GM20431 (cell line): ENCODE measurements around the gene NETO1.

Experiments
- in situ Hi-C: fragments of 300-500 bp; cut with MseI, MboI; formaldehyde crosslinking; loops from one replicate; pipeline ENCODE4 v1.15.0; 2020; ENCODE audit warnings: low sequenced_read_pairs; ENCODE audit not compliant: unreplicated experiment

NETO1 gene, protein sequence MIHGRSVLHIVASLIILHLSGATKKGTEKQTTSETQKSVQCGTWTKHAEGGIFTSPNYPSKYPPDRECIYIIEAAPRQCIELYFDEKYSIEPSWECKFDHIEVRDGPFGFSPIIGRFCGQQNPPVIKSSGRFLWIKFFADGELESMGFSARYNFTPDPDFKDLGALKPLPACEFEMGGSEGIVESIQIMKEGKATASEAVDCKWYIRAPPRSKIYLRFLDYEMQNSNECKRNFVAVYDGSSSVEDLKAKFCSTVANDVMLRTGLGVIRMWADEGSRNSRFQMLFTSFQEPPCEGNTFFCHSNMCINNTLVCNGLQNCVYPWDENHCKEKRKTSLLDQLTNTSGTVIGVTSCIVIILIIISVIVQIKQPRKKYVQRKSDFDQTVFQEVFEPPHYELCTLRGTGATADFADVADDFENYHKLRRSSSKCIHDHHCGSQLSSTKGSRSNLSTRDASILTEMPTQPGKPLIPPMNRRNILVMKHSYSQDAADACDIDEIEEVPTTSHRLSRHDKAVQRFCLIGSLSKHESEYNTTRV

DNA sequence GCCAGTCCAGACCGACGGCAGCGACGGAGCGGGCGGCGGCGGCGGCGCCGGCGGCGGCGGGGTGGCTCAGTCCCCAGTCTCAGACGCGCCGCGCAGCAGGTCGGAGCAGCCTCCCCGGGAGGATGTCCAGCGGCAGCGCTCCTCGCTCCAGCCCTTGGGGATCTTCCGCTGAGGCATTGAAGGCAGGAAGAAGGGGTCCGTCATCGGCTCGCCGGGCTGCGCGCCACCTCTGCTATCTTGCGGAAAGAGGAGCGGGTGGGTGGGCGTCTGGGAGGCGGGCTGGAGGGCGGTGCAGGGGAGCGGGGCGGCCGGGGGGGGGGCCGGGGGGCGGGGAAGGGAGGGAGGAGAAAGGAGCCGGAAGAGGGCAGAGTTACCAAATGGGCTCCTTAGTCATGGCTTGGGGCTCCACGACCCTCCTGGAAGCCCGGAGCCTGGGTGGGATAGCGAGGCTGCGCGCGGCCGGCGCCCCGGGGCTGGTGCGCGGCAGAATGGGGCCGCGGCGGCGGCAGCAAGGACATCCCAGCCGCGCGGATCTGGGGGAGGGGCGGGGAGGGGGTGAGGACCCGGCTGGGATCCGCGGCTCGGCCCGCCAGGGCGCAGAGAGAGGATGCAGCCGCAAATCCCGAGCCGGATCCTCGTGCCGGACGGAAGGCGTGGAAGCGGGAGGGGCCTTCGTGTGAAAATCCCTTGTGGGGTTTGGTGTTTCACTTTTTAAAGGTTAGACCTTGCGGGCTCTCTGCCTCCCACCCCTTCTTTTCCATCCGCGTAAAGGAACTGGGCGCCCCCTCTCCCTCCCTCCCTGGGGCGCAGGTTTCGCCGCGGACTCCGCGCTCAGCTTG lies at the start of gene NETO1:
TSS of gene NETO1 (minus strand) at position 242 of the 839 bp plus-strand sequence. CDS start 696 bp downstream, outside the sequence.
- in situ Hi-C loops: no loop called here

DNA sequence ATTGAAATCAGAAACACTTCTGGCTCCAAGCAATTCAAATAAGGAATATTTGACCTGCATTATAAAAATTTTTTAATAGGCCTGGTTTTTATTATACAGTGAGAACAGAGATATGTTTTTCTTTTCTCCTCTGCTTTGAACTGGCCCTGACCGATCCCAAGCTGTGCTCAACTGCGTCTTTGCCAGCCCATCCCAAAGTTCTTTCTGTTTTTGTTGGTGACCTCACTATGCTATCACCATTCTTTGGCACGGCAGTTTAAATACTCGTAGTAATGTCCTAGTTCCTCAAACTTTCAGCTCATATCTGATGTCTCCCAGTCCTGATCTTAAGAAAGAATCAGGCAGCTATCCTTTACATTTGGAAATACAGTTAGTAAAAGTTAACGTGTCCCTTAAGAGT lies 42.3 kb upstream of the NETO1 start:
- in situ Hi-C loops: no loop called here

DNA sequence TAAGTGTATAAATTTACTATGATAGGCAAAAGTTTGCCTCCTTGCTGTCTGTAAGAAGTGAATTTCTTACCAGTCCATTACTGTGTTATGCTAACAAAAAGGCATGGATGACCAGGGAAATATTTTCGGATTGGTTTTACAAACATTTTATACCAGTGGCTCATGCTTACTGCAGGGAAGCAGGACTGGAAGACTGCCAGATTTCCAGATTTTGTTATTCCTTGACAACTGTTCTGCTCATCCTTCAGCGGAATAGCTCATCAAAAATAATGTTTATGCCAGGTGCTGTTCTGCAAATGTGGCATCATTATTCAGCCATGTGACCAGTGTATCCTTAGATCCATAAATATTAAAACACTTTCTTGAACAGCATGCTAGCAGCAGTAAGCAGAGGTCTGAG lies 40.4 kb upstream of the NETO1 start:
- in situ Hi-C loops: no loop called here

DNA sequence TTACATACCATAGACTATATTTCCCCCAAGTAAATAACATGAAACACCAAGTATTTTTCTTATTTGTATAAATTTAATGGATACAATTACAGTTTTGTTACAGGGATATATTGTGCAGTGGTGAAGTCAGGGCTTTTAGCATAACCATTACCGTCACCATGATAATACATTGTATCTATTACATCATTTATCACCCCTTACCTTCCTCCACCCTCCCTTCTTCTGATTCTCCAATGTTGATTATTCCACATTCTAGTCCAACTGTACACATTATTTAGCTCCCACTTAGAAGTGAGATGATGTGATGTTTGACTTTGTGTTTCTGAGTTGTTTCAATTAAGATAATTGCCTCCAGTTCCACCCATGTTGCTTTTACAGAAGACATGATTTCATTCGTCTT lies 35.2 kb upstream of the NETO1 start:
- in situ Hi-C loops: no loop called here

DNA sequence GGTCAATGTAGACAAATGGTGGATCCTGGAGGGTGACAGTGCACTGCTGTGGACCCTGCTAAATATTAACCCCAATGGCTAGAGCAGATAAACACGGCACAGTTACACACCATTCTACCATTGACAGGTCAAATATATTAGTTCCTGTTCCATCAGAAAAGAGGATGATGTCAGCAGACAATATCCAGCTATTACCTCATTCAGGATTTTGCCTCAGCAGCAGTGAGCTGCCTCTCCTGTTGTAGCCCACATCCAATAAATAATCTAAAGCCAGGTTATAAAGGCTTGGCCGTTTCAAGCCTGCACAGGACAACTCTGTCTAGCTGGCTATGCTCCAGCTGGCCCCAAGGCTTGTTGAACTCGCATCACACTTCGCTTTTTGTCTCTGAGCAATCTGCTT lies 31.6 kb upstream of the NETO1 start:
- in situ Hi-C loops: no loop called here

DNA sequence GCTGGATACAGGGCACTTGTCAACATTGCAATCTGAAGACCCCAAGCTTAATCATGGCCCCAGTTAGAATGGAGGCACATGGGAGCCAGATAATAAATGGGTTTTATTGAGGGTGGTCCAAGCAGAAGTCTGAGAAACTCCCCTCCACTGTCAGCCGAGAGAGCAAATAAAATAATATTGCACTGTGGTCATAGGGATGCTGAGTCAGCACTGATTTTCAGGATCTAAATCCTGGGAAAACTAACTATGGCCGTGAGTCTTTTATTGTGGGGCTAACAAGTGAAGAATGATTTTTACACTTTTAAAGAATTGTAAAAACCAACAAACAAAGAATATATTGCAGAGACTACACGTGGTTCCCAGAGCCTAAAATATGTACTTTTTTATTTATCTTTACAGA lies 31.1 kb upstream of the NETO1 start:
- in situ Hi-C loops: no loop called here

DNA sequence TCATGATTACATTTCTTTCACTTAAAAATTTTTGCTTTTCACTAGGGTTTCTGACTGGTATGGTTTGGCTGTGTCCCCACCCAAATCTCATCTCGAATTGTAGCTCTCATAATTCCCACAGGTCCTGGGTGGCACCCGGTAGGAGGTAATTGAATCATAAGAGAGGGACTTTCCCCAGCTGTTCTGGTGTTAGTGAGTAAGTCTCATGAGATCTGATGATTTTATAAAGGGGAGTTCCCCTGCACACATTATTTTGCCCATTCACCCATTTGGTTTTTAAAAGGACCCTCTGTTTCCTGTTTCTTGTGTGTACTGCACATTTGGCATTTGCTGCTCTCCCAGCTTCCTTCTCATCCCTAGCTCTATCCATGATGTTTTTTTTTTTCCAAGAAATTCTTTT lies 27.8 kb upstream of the NETO1 start:
- in situ Hi-C loops: no loop called here

DNA sequence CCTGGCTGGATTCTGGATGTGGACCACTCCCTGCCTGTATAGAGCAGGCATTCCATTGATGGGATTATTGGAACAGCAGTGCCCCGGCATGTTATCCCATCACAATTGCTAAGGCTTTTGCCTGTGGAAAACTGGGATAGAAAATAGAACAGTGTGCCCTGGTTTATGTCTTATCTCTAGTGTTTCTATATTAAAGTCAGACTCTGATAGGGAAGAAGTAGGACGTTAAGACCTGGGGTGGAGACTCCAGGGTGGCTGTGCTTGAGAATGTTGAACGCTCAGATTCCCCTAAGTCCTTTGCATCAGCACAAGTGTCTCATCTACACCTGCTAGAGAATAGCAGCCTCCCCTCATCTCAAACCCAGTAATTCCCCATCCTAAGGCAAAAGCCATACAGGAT lies 10.8 kb upstream of the NETO1 start:
- in situ Hi-C loops: no loop called here

DNA sequence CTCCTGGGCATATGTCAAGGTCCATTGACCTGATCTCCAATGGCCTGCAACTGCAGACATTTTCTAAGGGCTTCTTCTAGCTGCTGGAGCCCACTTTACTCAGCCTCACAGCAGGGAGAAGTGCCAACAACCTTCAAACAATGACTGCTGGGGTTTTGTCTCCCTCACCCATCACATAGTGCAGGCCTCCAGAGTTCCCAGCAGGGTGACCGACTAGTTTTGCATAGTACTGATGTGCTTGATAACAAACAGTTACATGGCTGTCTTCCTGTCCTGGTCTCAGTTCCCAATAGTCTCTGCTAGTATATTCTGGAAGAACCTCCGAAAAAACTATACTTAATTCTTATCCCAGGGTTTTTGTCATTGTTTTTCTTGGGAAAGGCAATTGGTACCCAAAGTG lies 10.4 kb upstream of the NETO1 start:
- in situ Hi-C loops: no loop called here

DNA sequence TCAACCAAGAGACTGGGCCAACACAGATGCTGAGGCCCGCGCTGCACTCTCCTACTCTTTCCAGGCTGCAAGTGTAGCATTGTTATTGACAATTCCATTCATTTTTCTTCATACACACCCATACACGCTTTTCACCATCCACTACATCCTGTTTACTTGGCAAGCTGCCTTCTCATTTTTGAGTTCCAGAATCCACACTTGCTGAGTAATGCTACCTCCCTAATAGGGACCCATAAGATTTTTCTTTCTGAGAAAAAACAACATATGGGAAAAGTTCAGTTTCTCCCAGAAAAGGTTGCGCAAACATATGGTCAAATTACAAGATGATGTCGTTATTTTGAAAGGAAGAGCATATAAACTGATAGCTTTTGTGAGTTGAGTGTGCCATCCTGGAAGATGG lies 3.3 kb upstream of the NETO1 start:
- in situ Hi-C loops: no loop called here

DNA sequence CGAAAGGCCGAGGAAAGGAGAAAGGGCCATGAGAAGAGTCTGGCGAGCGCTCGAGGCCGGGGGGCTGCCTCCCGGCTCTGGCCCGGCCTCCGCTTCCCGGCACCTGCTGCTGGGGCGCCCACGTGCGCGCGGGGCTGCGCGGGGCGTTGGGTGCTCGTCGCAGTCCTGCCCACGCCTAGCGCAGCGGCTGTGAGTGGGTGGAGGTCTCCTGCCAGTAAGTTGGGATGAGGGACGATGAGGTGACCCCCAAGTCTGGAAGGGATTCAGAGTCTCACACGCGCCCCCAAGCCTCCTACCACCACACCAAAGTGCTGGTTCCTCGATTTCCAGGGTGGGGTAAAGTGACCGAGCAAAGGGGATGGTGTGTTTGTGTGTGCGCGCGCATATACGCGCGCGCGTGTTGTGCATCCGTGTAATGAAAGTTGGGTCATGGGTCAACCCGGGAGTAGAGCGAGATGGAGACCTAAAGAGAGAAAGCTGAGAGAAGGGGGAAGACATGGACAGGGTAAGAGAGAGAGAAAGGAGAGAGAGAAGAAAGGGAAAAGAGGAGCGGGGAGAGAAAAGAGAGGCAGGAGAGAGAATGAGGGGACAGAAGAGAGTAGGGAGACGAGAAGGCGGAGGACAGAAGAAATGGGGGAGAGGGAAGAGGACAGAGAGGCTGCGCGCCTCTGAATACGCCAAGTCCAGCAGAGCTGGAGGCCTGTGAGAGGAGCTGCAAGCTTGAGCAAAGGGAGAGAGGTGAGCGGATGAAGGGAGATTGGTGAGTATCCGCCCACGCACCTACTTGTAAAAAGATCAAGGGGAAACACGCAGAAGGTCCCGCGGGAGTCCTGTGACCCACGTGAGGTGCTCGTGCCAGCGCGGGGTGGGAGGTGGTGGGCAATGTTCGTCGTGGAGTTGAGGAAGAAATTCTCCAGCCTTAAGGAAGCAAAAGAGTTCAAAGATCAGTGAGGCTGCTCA lies 1.7 kb upstream of the NETO1 start:
- in situ Hi-C loops: no loop called here

DNA sequence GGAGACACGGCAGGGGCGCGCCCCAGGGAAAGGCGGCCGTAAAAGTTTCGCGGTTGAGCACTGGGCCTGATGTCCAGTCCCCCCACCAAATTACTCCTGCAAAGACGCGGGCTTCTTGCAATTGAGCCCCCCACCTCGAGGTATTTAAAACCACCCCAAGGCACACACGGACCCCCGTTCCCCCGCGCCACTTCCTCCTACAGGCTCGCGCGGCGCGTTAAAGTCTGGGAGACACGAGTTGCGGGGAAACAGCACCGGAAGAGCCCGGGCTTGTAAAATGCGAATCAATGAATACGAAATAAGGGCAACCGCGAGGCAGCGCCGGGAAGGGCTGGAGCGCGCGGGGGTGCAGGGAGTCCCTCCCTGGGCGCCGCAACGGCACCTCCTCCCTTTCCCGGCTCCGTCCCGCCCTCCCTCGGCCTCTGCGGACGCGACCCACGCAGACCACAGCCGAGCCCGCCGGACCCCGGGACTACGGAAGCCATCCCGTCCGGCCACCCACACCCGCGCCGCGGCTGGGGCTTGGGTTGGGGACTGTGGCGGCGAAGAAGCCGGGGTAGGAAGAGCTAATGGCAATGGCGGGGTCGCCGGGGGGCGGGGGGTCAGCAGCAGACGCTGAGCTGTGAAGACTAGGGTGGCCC lies 918 bp upstream of the NETO1 start:
- in situ Hi-C loops: no loop called here

DNA sequence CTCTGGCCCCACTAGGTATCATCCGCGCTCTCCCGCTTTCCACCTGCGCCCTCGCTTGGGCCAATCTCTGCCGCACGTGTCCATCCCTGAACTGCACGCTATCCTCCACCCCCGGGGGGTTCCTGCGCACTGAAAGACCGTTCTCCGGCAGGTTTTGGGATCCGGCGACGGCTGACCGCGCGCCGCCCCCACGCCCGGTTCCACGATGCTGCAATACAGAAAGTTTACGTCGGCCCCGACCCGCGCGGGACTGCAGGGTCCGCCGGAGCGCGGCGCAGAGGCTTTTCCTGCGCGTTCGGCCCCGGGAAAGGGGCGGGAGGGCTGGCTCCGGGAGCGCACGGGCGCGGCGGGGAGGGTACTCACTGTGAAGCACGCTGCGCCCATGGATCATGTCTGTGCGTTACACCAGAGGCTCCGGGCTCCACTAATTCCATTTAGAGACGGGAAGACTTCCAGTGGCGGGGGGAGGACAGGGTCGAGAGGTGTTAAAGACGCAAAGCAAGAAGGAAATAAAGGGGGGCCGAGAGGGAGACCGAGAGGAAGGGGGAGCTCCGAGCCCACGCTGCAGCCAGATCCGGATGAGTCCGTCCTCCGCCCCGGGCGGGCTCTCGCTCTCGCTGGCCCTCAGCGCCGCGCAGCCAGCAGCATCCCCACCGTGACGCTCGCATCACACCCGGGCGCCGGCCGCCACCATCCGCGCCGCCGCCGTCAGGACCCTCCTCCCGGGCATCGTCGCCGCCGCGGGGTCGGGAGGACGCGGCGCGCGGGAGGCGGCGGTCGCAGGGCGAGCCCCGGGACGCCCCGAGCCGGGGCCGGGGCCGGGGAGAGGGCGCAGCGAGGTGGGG lies 664 bp downstream of the NETO1 start:
- in situ Hi-C loops: no loop called here

DNA sequence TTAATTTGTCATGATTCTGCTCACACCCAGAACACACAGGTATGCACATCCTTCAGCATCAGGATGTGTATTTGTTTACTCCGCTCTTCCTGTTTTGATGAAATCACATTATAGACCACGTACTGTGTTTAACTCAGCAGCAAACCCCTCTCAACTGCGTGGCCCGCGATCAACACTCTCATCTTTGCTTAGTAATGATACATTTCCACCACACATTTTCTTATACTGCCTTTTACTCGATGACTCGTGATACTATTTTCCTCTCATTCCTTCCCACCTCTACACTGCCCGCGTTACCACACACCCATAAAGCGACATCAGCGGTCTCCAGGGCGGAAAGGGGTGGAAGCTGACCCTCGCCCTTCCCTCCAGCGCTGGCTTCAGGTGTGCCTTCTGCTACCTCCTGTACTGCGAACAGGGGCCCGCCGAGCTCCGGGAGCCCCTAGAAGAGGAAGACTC lies 1.3 kb downstream of the NETO1 start:
- in situ Hi-C loops: no loop called here

DNA sequence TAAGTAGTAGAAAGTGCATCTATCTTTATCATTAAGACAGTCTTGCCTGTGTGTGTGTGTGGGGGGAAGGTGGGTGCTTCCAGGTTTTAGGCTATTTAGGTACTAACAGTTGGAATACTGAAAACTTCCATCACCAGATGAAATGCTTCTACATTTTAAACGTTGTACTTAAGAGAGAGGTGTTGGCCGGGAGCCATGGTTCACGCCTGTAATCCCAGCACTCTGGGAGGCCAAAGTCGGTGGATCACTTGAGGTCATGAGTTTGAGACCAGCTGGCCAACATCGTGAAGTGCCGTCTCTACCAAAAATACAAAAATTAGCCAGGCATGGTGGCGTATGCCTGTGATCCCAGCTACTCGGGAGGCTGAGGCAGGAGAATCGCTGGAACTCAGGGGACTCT lies 4.0 kb downstream of the NETO1 start:
- in situ Hi-C loops: no loop called here

DNA sequence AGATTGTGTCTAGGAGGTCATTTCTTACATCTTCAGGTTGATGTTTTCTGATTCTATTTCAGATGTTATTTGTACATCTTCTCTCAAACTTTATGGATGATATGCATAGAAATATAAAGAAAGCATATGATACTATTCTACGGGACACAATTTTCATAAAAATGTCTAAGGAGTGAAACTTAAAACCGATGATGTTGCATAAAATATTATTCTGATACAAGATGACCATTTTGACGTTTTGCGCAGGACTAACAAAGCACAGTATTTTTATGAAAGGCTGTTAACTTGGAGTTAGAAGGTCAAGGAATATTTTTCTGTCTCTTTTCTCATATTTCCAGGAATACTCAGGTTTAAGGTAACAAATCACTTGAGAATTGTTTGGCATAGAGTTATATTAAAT lies 8.7 kb downstream of the NETO1 start:
- in situ Hi-C loops: no loop called here

DNA sequence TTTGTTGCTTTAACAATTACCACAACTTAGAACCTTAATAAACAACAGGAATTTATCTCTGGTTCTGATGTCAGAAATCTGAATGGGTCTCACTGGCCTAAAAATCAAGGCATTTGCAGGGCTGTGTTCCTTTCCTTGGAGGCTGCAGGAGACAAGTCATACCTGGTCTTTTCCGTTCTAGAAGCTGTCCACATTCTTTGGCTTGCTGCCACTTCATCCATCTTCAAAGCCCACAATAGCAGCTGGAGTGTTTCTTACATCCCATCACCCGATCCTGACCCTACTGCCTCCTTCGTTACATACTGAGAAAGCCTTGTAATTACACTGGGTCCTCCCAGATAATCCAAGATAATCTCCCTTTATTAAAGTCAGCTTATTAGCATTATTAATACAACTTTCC lies 18.1 kb downstream of the NETO1 start:
- in situ Hi-C loops: no loop called here

DNA sequence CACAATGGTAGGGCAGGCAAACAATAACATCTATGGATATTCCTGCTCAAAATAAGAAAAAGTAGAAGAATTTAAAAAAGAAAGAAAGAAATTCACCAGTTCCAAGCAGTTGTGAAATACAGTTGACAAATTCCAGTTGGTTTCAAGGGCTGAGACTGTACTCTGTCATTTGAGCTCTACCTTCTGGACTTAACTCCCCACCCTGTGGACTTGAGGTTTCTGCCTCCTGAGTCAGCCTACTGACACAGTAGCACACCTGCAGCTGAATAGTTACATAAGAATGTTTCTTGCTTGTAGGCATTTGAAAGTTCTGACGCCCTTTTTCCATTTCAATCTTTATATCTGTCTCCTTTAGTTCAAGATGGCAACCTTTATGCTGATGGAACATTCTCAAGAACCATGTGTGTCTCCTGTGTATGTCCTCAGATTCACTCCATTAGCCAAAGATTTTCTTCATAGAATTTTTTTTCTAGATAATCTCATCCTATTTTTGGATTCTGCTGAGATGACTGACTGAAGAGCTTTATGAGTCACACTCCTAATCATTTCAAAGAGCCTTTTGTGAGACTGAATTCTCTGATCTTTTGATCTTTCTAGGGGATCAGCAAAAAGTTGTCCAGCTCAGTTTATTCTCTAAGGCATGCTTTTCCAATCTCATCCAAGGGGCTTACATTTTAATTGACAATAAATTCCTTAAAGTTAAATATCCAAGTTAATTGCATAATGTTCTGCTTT lies 19.1 kb downstream of the NETO1 start:
- in situ Hi-C loops: no loop called here
